CD4-positive, alpha-beta memory T cell (primary cell): Measurements from ENCODE around the gene RTTN. TPM values are rescaled to one million over a fixed set of nuclear protein-coding genes. Genes with fewer than 3 reads are reported as not detected.
"Not testable (repeated sequence)": the region's sequence is repeated elsewhere in the genome, so short reads cannot be mapped to it uniquely, and the experiment has no call there.

Source experiments
- CTCF ChIA-PET: fragments of 350-600 bp; sonication (Branson Sonifier 250); formaldehyde crosslinking; loops from one replicate; lab custom pipeline; 2021; ENCODE audit warnings: inconsistent platforms; ENCODE audit not compliant: partially characterized antibody; lab: Charles Lee
- POLR2A ChIA-PET: fragments of 350-600 bp; sonication (Branson Sonifier 250); formaldehyde crosslinking; loops from one replicate; lab custom pipeline; 2021; ENCODE audit not compliant: partially characterized antibody; lab: Charles Lee
- DNase-seq, 5 donors: peaks; one replicate each; pipeline versions ENCODE4 v3.0.0 to v3.0.0-alpha.2; 2020 to 2022; ENCODE audit warnings: mixed read lengths in 1 of 5
- H3K27ac ChIP-seq: one replicate; pipeline ENCODE4 v1.7.0; 2013; ENCODE audit warnings: low read depth, low read length
- H3K27me3 ChIP-seq: 2 replicates; pipeline ENCODE4 v1.7.0; 2013; ENCODE audit warnings: mild to moderate bottlenecking, low read length, moderate library complexity; ENCODE audit not compliant: insufficient read depth
- H3K36me3 ChIP-seq: 2 replicates; pipeline ENCODE4 v1.7.0; 2013; ENCODE audit warnings: mild to moderate bottlenecking, low read length, moderate library complexity; ENCODE audit not compliant: insufficient read depth
- H3K4me1 ChIP-seq: 2 replicates; pipeline ENCODE4 v1.7.0; 2013; ENCODE audit warnings: mild to moderate bottlenecking, low read length, moderate library complexity; ENCODE audit not compliant: insufficient read depth
- H3K4me3 ChIP-seq, 2 donors: one replicate each; pipeline ENCODE4 v1.7.0; 2013; ENCODE audit warnings: low read length in 2 of 2, mild to moderate bottlenecking in 1 of 2
- H3K9me3 ChIP-seq, 2 donors: one replicate each; pipeline ENCODE4 v1.7.0; 2013; ENCODE audit warnings: low read length in 2 of 2, control low read depth in 1 of 2; ENCODE audit not compliant: control insufficient read depth in 1 of 2
- H3K27ac Mint-ChIP-seq, 7 donors: one replicate each; pipeline ENCODE4 v1.8.0; 2020 to 2021; ENCODE audit warnings: mixed read lengths in 7 of 7, mild to moderate bottlenecking in 6 of 7, inconsistent platforms in 3 of 7, moderate library complexity in 3 of 7
- H3K27me3 Mint-ChIP-seq, 2 donors: one replicate each; pipeline ENCODE4 v1.8.0; 2020 to 2021; ENCODE audit warnings: mixed read lengths in 2 of 2
- H3K36me3 Mint-ChIP-seq, 2 donors: one replicate each; pipeline ENCODE4 v1.8.0; 2020 to 2021; ENCODE audit warnings: mixed read lengths in 2 of 2, inconsistent platforms in 1 of 2, mild to moderate bottlenecking in 1 of 2
- H3K4me1 Mint-ChIP-seq, 4 donors: one replicate each; pipeline ENCODE4 v1.8.0; 2020 to 2021; ENCODE audit warnings: mixed read lengths in 4 of 4, mild to moderate bottlenecking in 1 of 4
- H3K4me3 Mint-ChIP-seq, 8 donors: one replicate each; pipeline ENCODE4 v1.8.0; 2020 to 2021; ENCODE audit warnings: mixed read lengths in 8 of 8, mild to moderate bottlenecking in 7 of 8, moderate library complexity in 6 of 8, inconsistent platforms in 3 of 8
- H3K9me3 Mint-ChIP-seq, 8 donors: one replicate each; pipeline ENCODE4 v1.8.0; 2020 to 2021; ENCODE audit warnings: mixed read lengths in 8 of 8, mild to moderate bottlenecking in 5 of 8, inconsistent platforms in 3 of 8, moderate library complexity in 1 of 8
- intact Hi-C: fragments of 100-400 bp; cut with micrococcal nuclease; formaldehyde crosslinking; loops from one replicate; pipeline ENCODE4 v1.15.1; 2023
- polyA plus RNA-seq, 2 donors: library from polyadenylated mRNA; unstranded; fragments of 300-500 nt; fragmentation: Illumina TruSeq; gene quantifications; one replicate each; pipeline ENCODE4 v1.2.3, GENCODE V29; 2021
- total RNA-seq, 2 experiments: library from RNA; stranded (reverse); gene quantifications; one replicate each; pipeline ENCODE4 v1.2.3, GENCODE V29; 2021

RTTN gene
- total and polyA plus RNA-seq, 4 experiments from 2014 or later: 2.6 to 27.1 (median 14.5) TPM

GRCh38 chr18:69980509-69980908 lies 225.0 kb downstream of the RTTN start:
- Mint-ChIP-seq H3K27ac (no peak overlapping the region), H3K27me3 (no peaks in the 10 kb centered on the region), H3K4me1 (peaks cover 18 to 34% (median 21%) of the 10 kb centered on the region in 4 donors), H3K4me3 (no peak overlapping the region), H3K9me3 (peaks cover 2 to 23% (median 13%) of the 10 kb centered on the region in 8 donors), H3K36me3 (peaks cover 16 to 22% of the 10 kb centered on the region in 2 donors)
- DNase-seq: no peak
- Histone ChIP-seq H3K9me3 (peaks cover 0 to 6% of the 10 kb centered on the region in 2 donors), H3K36me3 (no peaks in the 10 kb centered on the region), H3K27me3 (no peaks in the 10 kb centered on the region), H3K27ac (no peak overlapping the region), H3K4me3 (no peak overlapping the region), H3K4me1 (peaks cover 22% of the 10 kb centered on the region)
- POLR2A ChIA-PET: interaction anchor here (1.3 to 1.5 kb wide), 2 partner anchors 21 to 45 kb away, joined by 3 read pairs; no protein-coding TSS in a partner anchor
- CTCF ChIA-PET: interaction anchor here (0.7 kb wide), 1 partner anchor 22 kb away, joined by 3 read pairs; no protein-coding TSS in a partner anchor
- intact Hi-C loops: no loop called here

GRCh38 chr18:69978732-69979715 lies 226.5 kb downstream of the RTTN start:
- DNase-seq: no peak
- ChIA-PET POLR2A (no interaction called here), CTCF (no interaction called here)
- peak overlapping the region in 1 of 7 donors; percentile 50 for H3K27ac Mint-ChIP-seq
- H3K27me3 Mint-ChIP-seq: no peaks in the 10 kb centered on the region
- Histone ChIP-seq H3K4me3 (no peak overlapping the region), H3K27ac (no peak overlapping the region), H3K36me3 (no peaks in the 10 kb centered on the region), H3K9me3 (peaks cover 0 to 6% of the 10 kb centered on the region in 2 donors), H3K4me1 (peaks cover 22% of the 10 kb centered on the region), H3K27me3 (no peaks in the 10 kb centered on the region)
- peaks cover 18 to 34% (median 21%) of the 10 kb centered on the region in 4 donors for H3K4me1 Mint-ChIP-seq
- H3K9me3 Mint-ChIP-seq: peaks cover 2 to 24% (median 14%) of the 10 kb centered on the region in 8 donors
- H3K36me3 Mint-ChIP-seq: peaks cover 16 to 24% of the 10 kb centered on the region in 2 donors
- intact Hi-C loops: no loop called here
- no peak overlapping the region for H3K4me3 Mint-ChIP-seq

- H3K36me3 Mint-ChIP-seq: peaks cover 19 to 27% of the 10 kb centered on the region in 2 donors
- H3K9me3 ChIP-seq, POLR2A ChIA-PET, H3K36me3 ChIP-seq, H3K27me3 ChIP-seq, H3K4me3 Mint-ChIP-seq, H3K27me3 Mint-ChIP-seq, H3K27ac Mint-ChIP-seq, H3K27ac ChIP-seq, intact Hi-C loops, CTCF ChIA-PET, H3K4me1 ChIP-seq, DNase-seq, H3K4me3 ChIP-seq: not testable (repeated sequence)
- H3K4me1 Mint-ChIP-seq: peaks cover 3 to 11% (median 4%) of the 10 kb centered on the region in 4 donors
- H3K9me3 Mint-ChIP-seq: peaks cover 2 to 35% (median 21%) of the 10 kb centered on the region in 8 donors
Observed at GRCh38 chr18:69975294-69975693, 230.2 kb downstream of the RTTN start.

DNA sequence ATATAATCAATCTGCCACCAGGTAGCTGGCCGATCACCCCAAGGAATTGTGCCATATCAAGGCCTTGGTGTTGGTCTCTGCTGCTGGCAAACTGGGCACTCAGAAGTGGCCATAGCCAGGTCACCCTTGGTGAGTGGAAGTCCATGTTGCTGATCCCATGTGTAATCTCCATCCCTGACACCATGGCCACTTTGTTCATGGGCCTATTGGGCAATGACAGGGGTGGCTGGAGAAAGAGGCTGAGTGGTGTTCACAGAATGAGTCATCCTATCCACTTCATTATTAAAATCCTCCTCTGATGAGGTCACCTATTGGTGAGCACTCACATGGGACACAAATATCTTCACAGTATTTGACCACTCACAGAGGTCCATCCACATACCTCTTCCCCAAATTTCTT lies 231.1 kb downstream of the RTTN start:
- Histone ChIP-seq H3K27ac (no peak overlapping the region), H3K4me1 (no peaks in the 10 kb centered on the region), H3K4me3 (no peak overlapping the region), H3K36me3 (no peaks in the 10 kb centered on the region), H3K9me3 (peaks cover 0 to 6% of the 10 kb centered on the region in 2 donors), H3K27me3 (no peaks in the 10 kb centered on the region)
- intact Hi-C loops: no loop called here
- DNase-seq: no peak
- H3K27me3 Mint-ChIP-seq: no peaks in the 10 kb centered on the region
- peaks cover 2 to 35% (median 21%) of the 10 kb centered on the region in 8 donors for H3K9me3 Mint-ChIP-seq
- ChIA-PET POLR2A (interaction anchor here (1.0 kb wide), 1 partner anchor 33 kb away, joined by 3 read pairs; no protein-coding TSS in a partner anchor), CTCF (no interaction called here)
- H3K4me3 Mint-ChIP-seq: no peak overlapping the region
- H3K4me1 Mint-ChIP-seq: peaks cover 0 to 3% (median under 1%) of the 10 kb centered on the region in 4 donors
- no peak overlapping the region for H3K27ac Mint-ChIP-seq
- peaks cover 19 to 23% of the 10 kb centered on the region in 2 donors for H3K36me3 Mint-ChIP-seq

DNA sequence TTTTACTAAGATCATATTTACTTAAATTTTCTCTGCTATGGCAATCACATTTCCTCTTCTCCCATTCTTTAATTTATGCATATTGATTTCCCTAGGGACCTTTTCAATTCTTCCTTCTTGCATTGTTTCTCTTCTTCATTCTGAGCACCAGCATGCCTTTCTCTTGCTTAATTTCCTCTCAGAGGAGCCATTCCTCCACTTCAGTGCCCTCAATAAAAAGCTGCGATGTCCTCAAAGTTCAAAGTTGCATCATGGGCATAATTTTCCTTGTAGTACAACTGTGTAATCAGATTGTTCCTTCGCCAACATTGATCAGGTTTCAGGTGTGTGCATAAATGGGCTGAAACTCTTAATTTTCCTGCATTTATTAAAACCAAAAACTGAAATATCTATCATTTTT lies 236.0 kb downstream of the RTTN start:
- Histone ChIP-seq H3K4me3 (no peak overlapping the region), H3K27ac (no peak overlapping the region), H3K36me3 (no peaks in the 10 kb centered on the region), H3K4me1 (peaks cover 15% of the 10 kb centered on the region), H3K9me3 (no peaks in the 10 kb centered on the region), H3K27me3 (no peaks in the 10 kb centered on the region)
- Mint-ChIP-seq H3K4me3 (no peak overlapping the region), H3K9me3 (peaks cover 0 to 11% (median 5%) of the 10 kb centered on the region in 8 donors), H3K36me3 (peaks cover 3% of the 10 kb centered on the region in 2 donors), H3K27ac (no peak overlapping the region), H3K4me1 (peaks cover 17 to 38% (median 29%) of the 10 kb centered on the region in 4 donors), H3K27me3 (no peaks in the 10 kb centered on the region)
- ChIA-PET CTCF (no interaction called here), POLR2A (no interaction called here)
- no peak for DNase-seq
- intact Hi-C loops: no loop called here

- H3K4me3 Mint-ChIP-seq: peak overlapping the region in 3 of 8 donors; percentile 2 to 12 (median 11)
- ChIA-PET CTCF (interaction anchor here (0.9 to 2.0 kb wide), 10 partner anchors 9 to 88 kb away, joined by 3 to 10 read pairs (median 4); no protein-coding TSS in a partner anchor), POLR2A (interaction anchor here (0.8 to 1.5 kb wide), 6 partner anchors 9 to 69 kb away, joined by 3 to 19 read pairs (median 8); no protein-coding TSS in a partner anchor)
- H3K36me3 Mint-ChIP-seq: peaks cover 3% of the 10 kb centered on the region in 2 donors
- H3K4me3 ChIP-seq: no peak overlapping the region
- DNase-seq: peak in 4 of 5 donors; percentile 23 to 51 (median 48)
- no peaks in the 10 kb centered on the region for H3K9me3 ChIP-seq
- H3K4me1 Mint-ChIP-seq: peaks cover 17 to 38% (median 29%) of the 10 kb centered on the region in 4 donors
- H3K27me3 Mint-ChIP-seq: no peaks in the 10 kb centered on the region
- peak overlapping the region in 6 of 7 donors; percentile 68 to 92 (median 82) for H3K27ac Mint-ChIP-seq
- H3K27me3 ChIP-seq: no peaks in the 10 kb centered on the region
- H3K9me3 Mint-ChIP-seq: peaks cover 0 to 10% (median 5%) of the 10 kb centered on the region in 8 donors
- intact Hi-C loops: no loop called here
- H3K4me1 ChIP-seq: peaks cover 15% of the 10 kb centered on the region
- H3K27ac ChIP-seq: no peak overlapping the region
- no peaks in the 10 kb centered on the region for H3K36me3 ChIP-seq
Observed at GRCh38 chr18:69968039-69968438, 237.4 kb downstream of the RTTN start.

- no peaks in the 10 kb centered on the region for H3K27me3 Mint-ChIP-seq
- ChIA-PET CTCF (interaction anchor here (1.7 kb wide), 1 partner anchor 16 kb away, joined by 4 read pairs; the partner anchor contains the start of gene CD226), POLR2A (interaction anchor here (1.1 kb wide), 1 partner anchor 28 kb away, joined by 3 read pairs; no protein-coding TSS in a partner anchor)
- Histone ChIP-seq H3K4me3 (no peak overlapping the region), H3K9me3 (no peaks in the 10 kb centered on the region), H3K36me3 (no peaks in the 10 kb centered on the region), H3K4me1 (peaks cover 27% of the 10 kb centered on the region), H3K27ac (no peak overlapping the region), H3K27me3 (no peaks in the 10 kb centered on the region)
- H3K27ac Mint-ChIP-seq: peak overlapping the region in 2 of 7 donors; percentile 9 to 30
- no peaks in the 10 kb centered on the region for H3K36me3 Mint-ChIP-seq
- intact Hi-C loops: no loop called here
- H3K4me3 Mint-ChIP-seq: no peak overlapping the region
- peaks cover 0 to 2% (median 0%) of the 10 kb centered on the region in 8 donors for H3K9me3 Mint-ChIP-seq
- no peak for DNase-seq
- H3K4me1 Mint-ChIP-seq: peaks cover 22 to 30% (median 28%) of the 10 kb centered on the region in 4 donors
Observed at GRCh38 chr18:69963196-69963595, 242.3 kb downstream of the RTTN start.
